Measurements from ENCODE around the gene SEC23A.
"Not testable (repeated sequence)": the region's sequence is repeated elsewhere in the genome, so short reads cannot be mapped to it uniquely, and the experiment has no call there.

The SEC23A gene

DNA sequence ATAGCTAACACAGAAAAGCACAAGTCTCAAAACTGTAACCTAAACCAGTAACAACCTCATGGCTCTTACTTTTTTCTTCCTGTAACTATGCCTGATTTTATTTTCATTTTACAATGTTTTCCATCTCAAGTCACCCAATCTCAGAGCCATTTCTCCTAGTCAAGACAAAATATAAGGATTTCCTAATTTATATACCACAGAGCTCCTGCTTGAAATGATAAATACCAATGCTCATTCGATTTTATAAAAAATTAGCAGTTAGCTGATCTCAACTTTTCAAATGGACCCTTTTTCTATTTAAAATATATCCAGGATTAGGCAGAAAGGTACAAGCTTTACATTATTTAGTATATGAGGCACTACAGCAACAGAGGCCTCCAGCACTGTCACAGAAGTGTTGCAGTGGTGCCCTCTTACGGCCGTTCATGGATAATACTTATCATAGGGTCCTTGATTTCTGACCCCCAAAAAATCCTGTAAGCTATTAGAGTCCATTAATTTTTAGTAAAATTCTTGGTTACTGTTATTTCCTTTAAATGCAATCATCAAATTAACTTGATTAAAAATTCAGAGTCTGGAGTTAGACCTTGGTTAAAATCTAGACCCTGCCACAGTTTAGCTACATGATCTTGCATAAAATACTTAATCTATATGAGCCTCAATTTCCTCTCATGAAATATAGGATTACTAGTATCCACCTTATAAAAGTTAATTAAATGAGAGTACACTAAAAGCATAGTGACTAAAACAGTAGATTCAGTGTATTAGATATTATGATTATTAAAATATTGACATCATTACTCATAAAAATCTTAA is 68.3 kb downstream of the SEC23A start:
- no peak for DNase-seq (ENCODE audit: low read depth in 4 of 4, low spot score in 1 of 4)

DNA sequence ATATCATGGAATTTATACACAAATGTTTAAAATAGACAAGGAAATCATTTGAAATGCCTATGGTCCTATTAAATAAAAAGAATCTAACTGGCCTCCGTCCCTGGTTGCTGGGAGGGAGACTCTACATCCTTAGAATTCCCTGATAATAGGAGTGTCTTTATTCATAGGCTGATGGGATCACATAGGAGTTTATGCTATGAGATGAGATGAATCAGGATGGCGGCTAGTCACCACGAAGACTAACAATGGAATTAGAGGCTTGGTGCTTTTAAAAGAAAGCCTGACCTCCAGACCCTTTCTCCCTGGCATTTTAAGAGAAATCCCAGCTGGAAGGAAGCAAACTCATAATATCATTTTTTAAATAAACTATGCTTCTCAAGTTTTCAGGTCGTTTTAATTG is 69.7 kb downstream of the SEC23A start:
- DNase-seq (ENCODE audit: low read depth in 4 of 4, low spot score in 1 of 4): no peak

DNA sequence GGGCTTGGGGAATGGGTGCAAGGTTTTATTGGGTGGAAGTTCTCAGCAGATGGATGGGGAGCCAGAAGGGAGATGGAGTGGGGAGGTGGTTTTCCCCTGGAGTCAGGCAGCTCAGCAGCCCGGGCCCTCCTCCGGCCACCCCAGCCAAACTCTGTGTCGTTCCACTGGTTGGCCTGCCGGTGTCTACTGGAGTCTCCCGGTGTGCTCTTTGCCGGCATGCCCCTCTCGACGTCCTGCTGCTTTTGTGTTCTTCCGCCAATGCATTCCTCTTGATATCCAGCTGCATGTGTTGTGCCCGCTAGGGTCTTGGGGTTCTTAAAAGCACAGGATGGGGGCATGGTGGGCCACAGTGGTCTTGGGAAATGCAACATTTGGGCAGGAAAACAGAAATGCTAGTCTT is 72.8 kb downstream of the SEC23A start:
- no peak for DNase-seq (ENCODE audit: low read depth in 4 of 4, low spot score in 1 of 4)

DNA sequence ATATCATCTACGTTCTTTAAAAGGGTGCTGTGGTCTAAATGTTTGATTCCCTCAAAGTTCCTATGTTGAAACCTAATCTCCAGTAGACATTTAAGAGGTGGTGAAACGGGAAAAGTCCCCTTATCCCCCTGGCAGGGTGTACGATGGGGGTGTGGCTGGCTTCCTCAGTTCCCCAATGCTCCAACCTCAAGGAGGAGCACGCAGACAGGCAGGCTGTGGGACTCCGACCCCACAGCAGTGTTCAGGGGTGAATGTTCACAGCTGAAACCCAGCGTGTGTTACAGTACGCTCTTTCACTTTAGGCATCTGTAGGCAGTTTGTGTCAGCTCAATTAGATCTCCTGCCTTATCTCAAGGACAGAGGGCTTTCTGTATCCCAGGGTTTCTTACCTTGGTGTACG is 73.2 kb downstream of the SEC23A start:
- no peak for DNase-seq (ENCODE audit: low read depth in 4 of 4, low spot score in 1 of 4)

DNA sequence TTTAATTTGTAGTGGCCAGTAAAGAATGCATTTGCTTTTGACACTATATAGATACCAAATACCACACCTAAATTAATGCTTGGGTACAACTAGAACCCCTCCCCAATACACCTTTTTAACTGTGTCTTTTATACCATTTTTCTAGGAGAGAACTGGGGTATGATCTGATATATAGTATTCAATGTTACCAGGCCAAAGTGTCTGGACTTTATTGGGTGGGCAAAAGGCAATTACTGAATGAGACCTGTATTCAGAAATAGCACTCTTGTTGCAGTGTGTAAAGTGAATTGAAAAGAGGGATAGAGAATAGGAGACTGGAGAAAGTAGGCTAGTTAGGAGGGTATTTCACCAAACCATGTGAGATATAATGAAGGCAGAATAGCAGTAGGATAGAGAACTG is 74.4 kb downstream of the SEC23A start:
- no peak for DNase-seq (ENCODE audit: low read depth in 4 of 4, low spot score in 1 of 4)

DNA sequence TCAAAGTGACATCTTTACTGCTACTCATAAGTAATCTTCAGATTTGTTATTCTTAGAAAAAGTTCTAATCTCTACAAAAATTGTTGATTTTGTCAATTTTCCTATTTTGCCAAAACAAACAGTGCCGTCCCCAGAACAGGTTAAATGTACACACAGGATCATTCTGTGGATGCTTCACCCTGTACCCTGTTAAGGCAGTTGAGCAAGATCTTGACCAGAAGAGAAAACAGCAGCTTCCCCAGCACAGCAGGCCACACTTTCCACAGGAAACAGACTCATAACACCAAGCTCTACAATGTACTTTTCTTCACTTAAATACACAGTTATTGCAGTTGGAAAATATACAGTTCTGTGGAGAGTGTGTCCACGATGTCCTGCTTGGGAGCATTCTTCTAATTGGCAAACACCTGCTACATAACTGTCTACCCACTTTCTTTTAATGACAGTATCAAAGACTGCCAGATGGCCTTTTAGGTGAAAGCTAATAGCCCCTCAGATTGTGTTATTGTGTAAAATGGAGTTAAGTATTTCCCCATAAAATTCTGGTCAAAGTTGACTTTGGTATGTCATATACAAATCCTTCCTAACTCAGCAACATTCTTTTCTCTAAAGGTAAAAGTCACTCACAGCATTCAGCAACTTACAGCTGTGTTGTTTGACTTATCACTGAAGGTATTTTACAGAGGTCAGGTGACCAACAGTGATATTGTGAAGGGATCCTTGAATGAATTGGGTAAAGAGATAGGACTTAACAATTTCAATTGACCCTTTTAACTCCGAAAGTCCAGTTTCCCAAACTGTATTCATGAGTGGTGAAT is 77.0 kb downstream of the SEC23A start:
- DNase-seq (ENCODE audit: low read depth in 4 of 4, low spot score in 1 of 4): no peak

DNA sequence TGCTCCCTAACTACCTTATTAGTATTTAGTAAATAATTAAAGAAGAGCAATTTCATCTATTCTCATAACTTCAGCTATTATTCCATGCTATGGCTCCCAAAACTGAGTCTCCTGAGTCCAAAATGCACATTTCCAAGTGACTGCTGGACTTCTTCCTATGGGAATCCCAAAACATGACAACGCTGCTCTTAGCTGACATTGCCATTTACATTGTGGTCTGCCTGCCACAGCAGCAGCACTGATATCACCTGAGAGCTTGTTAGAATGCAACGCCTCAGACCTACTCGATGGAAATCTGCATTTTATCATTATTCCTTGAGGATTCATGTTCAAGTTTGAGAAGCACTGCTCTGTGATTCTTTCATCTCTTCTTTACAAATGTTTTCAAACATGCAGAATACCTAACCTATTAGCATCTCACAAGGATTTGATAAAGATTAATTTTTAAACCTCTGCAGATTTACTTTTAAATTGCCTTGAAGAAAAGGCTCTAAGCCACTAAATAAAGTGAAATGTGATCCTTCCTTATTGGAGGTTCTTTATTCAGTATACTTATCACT is 77.7 kb downstream of the SEC23A start:
- no peak for DNase-seq (ENCODE audit: low read depth in 4 of 4, low spot score in 1 of 4)

DNA sequence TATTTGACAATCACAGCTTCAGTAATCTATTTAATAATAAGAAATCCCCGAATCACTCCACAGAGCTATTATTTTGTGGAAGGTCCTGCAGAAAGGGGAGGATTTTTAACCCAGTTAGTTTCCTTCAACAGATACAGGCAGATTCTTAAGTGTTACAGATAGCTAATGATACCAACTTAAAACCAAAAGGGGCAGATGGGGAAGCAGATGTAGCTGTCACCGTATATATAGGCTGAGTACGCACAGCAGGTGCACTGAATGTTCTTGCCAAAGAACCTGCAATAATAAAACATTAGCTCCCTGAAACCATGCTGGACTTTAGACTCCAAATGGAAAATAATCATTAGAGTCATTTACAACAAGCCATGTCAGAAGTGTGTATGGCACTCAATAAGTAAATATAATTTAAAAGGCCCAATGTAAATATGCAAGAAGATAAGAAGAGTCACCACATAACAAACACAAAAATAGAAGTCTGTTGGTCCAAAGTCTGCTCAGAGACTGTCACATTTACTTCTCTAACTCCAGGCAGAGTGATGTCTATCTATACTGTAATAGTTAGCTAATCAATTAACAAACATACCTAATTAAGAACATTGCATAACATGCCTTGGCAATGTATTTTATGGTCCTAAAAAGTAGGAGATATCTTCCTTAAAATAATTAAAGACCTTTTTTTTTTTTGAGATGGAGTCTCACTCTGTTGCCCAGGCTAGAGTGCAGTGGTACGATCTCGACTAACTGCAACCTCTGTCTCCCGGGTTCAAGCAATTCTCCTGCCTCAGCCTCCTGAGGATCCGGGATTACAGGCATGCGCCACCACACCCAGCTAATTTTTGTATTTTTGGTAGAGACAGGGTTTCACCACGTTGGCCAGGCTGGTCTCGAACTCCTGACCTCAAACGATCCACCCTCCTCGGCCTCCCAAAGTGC is 78.8 kb downstream of the SEC23A start:
- no peak for DNase-seq (ENCODE audit: low read depth in 4 of 4, low spot score in 1 of 4)

DNA sequence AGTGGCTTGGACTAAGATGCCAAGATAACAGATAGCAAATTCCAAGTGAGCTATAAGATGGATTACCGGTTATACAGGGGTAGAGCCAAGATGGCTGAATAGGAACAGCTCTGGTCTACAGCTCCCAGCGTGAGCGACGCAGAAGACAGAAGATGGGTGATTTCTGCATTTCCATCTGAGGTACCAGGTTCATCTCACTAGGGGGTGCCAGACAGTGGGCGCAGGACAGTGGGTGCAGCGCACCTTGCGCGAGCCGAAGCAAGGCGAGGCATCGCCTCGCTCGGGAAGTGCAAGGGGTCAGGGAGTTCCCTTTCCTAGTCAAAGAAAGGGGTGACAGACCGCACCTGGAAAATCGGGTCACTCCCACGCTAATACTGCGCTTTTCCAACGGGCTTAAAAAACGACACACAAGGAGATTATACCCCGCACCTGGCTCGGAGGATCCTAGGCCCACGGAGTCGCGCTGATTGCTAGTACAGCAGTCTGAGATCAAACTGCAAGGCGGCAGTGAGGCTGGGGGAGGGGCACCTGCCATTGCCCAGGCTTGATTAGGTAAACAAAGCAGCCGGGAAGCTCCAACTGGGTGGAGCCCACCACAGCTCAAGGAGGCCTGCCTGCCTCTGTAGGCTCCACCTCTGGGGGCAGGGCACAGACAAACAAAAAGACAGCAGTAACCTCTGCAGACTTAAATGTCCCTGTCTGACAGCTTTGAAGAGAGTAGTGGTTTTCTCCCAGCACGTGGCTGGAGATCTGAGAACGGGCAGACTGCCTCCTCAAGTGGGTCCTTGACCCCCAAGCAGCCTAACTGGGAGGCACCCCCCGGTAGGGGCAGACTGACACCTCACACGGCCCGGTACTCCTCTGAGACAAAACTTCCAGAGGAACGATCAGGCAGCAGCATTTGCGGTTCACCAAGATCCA is 85.7 kb downstream of the SEC23A start:
- not testable (repeated sequence) for DNase-seq (ENCODE audit: low read depth in 4 of 4, low spot score in 1 of 4)

DNA sequence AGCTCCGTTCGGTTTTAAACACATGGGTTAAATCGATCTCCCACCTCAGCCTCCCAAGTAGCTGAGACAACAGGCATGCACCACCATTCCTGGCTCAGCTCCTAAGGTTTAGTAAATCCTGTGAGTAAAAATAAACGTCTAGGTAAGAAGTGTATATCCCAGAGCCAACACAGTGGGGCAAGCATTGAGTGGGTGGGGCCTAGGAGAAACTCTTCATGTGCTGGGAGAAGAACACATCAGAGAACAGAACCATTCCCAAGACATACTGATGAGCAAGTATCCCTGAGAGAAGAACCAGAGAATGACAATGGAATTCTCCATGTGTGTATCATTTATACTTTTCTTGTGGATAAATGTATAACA is 86.3 kb downstream of the SEC23A start:
- no peak for DNase-seq (ENCODE audit: low read depth in 4 of 4, low spot score in 1 of 4)

DNA sequence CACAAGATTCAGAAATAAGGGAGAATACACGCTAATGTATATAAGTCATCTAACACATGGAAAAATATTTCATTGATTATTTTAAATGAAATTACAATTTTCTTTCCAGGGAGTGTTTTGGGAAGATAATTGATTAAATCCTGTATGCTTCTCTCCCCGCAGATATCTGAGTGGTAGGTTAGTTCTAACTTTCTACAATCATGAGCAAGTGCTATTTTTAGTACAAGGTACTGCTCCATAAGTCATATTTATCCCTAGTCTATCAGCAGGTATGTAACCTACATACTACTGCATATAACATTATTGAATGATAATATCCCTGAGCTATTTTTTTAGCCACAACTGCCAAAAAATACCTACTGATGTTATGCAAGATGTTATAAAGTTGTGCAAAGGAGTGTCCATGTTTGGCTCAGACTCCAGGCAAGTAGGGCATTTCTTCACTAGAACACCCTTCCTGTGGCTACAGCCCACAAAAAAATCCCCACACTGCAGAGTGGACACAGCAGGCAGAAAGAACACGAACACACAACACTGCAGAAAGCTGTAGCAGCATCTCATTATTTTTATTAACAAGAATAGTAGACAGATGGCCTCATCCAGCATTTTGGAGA is 87.0 kb downstream of the SEC23A start:
- DNase-seq (ENCODE audit: low read depth in 4 of 4, low spot score in 1 of 4): no peak

DNA sequence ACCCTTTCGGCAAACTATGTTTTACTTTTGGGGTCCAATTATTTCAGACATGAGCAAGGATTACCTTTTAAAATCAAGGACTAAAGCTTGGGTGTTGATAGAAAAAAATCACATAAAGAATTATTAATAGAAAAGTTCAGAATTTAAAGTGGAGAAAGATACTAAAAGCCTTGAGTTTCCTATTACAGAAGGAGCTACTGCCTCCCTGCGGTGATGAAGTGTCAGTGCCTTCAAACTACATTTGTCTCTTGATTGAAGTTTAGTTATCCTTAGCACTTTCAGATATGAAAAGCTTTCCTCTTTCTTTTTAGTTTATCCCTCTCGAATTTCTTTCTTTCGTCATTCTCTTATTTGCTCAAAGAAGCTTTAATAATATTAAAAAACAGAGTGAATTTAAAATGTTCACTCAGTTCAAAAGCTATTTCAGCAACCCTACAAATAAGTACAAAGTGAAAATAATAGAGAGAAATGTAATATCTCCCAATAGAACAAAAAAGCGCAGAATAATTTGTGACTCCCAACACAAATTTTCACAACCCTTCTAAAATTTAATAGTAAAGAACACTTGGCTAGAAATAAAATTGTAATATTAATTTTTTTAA is 87.6 kb downstream of the SEC23A start:
- peak in 1 of 4 experiments; percentile 2 for DNase-seq (ENCODE audit: low read depth in 4 of 4, low spot score in 1 of 4)

DNA sequence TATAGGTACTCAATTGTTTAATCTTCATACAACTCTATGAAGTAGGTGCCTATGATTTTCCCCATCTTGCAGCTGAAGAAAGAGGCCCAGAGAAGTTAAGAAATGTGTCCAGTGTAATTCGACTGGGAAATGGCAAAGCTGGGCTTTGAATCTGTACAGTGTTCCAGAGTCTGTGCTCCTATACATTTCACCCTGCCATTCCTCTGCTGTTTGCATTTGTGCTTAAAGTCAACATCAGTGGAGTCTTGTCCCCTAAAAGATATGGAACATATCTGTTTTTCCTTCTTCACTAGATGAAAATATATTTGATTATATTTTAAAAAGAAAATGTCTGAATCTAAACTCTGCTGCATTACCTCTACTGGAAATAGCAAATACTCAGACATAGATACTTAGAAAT is 88.6 kb downstream of the SEC23A start:
- no peak for DNase-seq (ENCODE audit: low read depth in 4 of 4, low spot score in 1 of 4)

DNA sequence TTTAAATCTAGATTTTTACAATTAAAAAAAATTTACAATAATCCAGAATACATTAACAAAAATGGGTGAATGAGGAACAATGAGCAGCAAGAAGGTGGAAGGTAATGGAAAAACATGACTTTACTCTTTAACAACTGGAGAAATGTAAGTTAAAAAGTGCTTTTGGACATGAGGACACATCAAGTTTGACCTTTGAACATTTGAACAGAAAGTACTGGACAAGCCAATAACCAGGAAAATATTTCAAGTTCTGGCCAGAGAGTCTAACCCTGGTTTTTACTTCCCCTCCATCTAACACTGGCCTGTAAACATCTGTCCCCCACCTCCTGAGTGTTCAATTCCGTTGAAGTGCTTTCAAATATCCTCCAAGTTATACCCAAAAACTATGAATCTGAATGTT is 94.1 kb downstream of the SEC23A start:
- DNase-seq (ENCODE audit: low read depth in 4 of 4, low spot score in 1 of 4): not testable (repeated sequence)

DNA sequence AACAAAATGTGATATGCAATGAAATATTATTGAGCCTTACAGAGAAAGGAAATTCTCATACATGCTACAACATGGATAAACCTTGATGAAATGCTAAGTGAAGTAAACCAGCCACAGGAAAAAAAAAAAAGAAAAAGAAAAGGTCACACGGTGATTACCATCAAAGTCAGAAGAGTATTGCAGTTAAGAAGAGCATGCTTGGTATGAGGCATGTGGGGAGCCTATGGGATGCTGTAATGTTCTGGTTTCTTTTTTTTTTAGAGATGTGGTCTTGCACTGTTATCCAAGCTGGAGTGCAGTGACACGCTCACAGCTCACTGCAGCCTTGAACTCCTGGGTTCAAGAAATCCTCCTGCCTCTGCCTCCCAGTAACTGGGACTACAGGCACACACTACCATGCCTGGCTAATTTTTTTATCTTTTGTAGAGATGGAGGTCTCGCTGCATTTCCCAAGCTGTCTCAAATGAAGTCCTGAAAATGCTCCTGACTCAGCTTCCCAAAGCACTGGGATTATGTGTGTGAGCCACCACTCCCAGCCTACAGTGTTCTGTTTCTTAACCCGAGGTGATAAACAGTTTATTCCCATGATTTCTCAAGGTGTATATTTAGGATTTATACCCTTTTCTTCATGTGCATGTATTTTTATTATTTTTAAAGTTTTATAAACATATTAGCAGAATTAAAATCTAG is 96.2 kb downstream of the SEC23A start:
- DNase-seq (ENCODE audit: low read depth in 4 of 4, low spot score in 1 of 4): no peak

DNA sequence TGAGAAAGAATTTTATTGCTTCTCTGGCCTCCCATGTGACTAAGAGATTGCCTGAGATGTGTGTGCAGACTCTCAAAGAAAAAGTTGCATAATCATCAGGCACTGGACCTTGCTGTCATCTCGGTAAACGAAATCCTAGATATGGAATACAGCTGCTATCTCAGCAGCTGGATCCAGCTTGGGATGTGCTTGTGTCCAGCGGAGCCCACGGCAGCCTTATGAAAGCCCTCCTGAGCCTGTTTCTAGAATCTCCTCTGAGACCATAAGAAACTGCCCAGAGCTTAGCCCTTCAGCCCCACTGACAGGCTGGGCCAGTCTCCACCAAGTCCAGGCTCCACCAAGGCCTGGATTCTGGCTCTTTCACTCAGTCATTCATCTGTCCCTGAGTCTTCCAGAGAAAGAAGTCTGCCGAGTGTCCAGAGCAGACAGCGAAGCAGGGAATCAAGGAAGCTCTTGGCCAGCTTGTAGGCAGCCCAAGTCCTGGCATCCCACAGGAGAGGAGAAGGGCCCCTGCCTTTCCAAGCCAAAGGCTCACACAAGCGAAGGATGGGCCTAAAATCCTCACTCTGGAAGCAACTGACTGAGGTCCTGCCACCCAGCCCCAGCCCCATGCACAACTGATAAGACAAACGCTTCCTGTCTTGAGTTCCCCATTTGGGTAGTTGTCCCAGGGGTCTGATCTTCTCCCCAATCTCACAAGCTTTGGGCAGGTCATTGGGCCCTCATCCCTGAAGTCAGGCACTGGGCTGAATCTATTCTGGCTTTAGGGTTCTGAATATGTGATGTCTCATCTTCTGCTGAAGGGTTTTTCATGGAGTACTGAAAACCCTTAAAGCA is 97.8 kb downstream of the SEC23A start:
- no peak for DNase-seq (ENCODE audit: low read depth in 4 of 4, low spot score in 1 of 4)

DNA sequence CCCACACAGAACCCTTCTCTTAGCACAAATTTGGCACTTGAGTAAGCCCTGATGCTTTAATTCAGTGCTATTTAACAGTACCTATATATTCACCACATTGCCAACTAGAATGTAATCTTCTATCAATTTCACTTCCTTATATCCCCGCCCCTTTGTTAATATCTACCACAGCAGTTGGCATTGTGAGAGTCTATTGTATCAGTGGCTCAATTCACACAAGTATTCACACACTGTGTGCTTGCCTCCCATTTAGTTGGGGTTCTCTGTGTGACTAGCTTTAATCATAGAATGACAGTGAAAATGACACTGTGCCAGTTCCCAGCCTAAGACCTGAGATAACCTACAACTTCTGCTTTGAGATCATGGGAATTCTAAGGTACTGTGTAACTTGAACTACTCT is 103.1 kb downstream of the SEC23A start:
- no peak for DNase-seq (ENCODE audit: low read depth in 4 of 4, low spot score in 1 of 4)

DNA sequence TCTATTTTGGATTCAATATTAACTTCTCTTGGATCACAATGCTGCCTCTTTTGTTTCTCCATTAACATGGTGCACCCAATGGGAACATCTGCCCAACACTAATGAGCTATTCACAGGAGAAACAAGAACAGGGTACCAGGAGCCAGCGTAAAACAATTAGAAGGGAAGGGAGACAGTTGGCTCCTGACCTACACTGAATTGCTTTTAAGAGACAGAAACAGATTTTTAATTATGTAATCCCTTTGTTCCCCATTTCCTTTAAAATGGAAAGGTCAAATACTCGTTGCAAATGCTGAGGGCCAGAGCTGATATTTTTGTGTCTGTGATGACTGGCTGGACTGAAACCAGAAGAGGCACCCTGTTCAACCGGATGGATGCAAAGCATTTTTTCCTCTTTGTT is 108.3 kb downstream of the SEC23A start:
- no peak for DNase-seq (ENCODE audit: low read depth in 4 of 4, low spot score in 1 of 4)

Data from stimulated activated CD4-positive, alpha-beta T cell treated with anti-CD3 and anti-CD28 coated beads, Interleukin-1b, Interleukin-23, amount 100 ng/mL, for 24 hours (primary cell).